Measurements from ENCODE around the gene NUP188.

The NUP188 gene, protein sequence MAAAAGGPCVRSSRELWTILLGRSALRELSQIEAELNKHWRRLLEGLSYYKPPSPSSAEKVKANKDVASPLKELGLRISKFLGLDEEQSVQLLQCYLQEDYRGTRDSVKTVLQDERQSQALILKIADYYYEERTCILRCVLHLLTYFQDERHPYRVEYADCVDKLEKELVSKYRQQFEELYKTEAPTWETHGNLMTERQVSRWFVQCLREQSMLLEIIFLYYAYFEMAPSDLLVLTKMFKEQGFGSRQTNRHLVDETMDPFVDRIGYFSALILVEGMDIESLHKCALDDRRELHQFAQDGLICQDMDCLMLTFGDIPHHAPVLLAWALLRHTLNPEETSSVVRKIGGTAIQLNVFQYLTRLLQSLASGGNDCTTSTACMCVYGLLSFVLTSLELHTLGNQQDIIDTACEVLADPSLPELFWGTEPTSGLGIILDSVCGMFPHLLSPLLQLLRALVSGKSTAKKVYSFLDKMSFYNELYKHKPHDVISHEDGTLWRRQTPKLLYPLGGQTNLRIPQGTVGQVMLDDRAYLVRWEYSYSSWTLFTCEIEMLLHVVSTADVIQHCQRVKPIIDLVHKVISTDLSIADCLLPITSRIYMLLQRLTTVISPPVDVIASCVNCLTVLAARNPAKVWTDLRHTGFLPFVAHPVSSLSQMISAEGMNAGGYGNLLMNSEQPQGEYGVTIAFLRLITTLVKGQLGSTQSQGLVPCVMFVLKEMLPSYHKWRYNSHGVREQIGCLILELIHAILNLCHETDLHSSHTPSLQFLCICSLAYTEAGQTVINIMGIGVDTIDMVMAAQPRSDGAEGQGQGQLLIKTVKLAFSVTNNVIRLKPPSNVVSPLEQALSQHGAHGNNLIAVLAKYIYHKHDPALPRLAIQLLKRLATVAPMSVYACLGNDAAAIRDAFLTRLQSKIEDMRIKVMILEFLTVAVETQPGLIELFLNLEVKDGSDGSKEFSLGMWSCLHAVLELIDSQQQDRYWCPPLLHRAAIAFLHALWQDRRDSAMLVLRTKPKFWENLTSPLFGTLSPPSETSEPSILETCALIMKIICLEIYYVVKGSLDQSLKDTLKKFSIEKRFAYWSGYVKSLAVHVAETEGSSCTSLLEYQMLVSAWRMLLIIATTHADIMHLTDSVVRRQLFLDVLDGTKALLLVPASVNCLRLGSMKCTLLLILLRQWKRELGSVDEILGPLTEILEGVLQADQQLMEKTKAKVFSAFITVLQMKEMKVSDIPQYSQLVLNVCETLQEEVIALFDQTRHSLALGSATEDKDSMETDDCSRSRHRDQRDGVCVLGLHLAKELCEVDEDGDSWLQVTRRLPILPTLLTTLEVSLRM (N-terminal part only)

GRCh38 chr9:128947527-128948301 lies at the start of gene NUP188, which contains the start of gene DOLK:
TSS of gene NUP188 (plus strand) at chr9:128947699. CDS start at chr9:128947720, 21 bp downstream.
TSS of gene DOLK (minus strand) at chr9:128947603. CDS start at chr9:128947303, 300 bp downstream.
- DNase-seq, result peak; percentile 100

DNA sequence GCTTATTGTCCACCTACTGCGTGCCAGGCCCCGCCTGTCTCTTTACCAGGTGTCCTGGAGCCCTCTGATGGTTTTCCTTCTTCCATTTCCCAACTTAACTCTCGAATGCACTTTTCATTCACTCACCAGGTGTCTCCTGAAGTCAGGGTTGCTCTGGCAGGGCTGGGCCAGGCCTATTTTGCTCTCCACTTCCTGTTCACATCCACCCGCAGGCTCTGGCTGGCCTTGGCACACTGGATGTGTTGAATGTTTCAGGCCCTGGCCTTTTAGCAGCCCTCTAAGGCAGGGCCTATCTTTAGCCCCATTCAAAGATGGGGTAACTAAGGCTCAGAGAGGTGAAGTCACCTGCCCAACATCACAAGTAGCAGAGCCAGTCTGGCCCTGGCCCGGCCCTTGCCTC lies 49.1 kb upstream of the NUP188 start:
- DNase-seq, result no peak

GRCh38 chr9:128898845-128899565 lies 48.5 kb upstream of the NUP188 start:
- DNase-seq, result no peak

DNA sequence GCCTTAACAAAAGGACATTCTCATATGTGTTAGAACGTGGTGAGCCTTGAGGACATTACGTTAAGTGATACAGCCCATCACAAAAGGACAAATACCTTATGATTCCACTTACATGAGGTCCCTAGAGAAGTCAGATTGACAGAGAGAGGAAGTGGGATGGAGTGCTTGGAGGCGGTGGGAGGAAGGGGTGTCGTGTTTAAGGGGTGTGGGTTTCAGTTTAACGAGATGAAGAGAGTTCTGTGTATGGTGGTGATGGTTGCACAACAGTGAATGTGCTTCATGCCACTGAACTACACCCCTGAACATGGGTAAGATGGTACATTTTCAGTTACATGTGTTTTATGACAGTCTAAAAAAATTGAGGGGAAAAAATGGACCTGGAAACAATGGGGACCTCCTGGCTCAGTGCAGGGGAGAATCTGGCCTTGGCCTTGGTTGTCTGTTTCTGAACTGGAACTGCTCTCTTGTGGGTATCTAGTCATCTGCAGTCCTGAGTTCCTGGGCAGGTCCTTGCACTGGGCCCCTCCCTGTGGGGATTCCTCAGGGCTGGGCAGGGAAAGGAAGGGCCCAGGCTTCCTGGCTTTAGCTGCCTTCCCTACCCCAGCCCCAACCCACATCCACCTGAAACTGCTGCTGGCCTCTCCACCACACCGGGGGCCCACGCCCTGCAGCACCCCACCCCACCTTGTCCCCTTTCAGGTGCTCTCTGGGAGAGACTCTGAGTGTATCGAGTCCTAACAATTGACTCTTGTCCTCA lies 47.8 kb upstream of the NUP188 start:
- DNase-seq, result no peak

- no peak for DNase-seq
These were observed 46.1 kb upstream of the NUP188 start for GRCh38 chr9:128901379-128901778.

GRCh38 chr9:128901822-128902221 lies 45.7 kb upstream of the NUP188 start:
- DNase-seq, result peak; percentile 64

DNA sequence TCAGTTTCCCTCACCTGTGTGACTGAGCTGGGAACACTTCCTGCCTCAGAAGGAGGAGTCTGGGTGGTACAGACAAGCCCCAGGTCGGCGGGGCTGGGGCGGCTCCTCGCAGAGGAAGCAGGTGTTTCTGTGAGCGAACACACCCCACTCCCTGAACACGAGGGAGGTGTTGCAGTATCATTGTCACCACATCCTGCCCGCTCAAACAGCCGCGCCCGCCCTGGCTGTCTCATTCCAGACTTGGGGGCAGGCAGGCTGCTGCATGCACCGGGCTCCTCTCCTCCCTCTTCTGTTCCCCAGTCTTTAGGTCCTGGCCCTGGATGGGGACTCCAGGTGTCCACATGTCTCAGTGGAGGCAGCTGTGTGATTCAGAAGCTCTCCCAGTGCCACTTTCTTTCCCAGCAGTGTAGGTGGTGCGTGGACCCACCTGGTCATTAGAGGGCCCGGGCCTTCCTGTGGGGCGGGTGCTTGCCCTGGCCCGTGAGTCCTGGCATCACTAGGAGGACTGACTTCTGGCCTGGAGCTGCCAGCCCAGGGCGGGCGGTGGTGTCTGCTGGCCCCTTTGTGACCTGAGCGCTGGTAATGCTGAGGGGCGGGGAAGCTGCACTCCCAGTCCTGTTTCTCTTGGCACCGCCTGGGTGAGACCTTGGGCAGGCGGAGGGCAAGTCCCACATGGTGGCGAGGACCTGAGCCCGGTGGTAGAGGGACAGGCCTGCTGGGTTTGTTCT lies 45.0 kb upstream of the NUP188 start:
- peak; percentile 91 for DNase-seq

DNA sequence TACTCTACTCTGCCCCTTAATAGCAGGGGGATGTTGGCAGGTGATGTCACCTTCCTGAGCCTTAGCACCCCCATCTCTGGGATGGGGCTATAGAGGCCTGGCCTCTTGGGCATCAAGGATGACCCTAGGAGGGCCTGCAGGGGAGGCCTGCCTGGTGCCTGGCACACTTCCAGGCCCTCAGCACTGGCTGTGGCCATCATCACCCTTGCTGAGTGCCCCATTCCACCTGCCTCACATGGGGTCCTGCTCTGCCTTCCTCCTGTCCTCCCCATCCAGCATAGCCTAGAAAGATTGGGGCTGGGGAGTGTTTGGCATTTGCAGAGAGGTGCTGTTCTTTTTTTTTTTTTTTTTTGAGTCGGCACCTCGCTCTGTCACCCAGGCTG lies 44.4 kb upstream of the NUP188 start:
- DNase-seq, result no peak

DNA sequence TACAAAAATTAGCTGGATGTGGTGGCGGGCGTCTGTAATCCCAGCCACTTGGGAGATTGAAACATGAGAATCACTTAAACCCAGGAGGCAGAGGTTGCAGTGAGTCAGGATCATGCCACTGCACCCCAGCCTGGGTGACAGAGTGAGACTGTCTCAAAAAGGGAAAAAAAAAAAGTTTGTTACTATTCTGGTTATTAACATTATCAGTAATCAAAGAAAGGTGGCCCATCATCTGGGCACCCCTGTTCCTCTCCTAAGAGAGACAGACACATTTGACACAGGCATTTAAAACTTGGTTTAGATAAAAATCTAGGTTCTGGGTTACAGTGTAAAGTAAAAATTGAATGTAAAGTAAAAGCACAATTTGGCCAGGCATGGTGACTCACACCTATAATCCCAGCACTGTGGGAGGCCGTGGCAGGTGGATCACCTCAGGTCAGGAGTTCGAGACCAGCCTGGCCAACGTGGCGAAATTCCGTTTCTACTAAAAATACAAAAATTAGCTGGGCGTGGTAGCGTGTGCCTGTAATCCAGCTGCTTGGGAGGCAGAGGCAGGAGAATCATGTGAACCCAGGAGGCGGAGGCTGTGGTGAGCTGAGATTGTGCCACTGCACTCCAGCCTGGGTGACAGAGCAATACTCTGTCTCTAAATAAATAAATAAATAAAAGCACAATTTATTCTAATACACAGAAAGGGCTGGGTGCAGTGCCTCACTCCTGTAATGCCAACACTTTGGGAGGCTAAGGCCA lies 43.5 kb upstream of the NUP188 start:
- DNase-seq, result no peak

DNA sequence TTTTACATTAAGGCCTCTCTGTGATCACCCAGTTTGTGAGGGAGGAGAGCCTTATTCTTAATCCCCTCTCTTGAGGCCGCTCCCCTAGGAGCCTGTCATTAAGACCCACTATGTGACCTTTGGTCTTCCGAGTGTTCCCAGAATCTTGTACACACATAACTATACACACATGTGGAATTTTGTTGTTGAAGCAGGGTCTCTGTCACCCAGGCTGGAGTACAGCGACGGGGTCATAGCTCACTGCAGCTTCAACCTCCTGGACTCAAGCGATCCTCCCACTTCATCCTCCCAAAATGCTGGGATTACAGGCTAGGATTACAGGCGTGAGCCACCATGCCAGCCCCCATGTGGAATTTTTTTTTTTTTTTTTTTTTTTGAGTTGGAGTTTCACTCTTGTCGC lies 41.5 kb upstream of the NUP188 start:
- no peak for DNase-seq

DNA sequence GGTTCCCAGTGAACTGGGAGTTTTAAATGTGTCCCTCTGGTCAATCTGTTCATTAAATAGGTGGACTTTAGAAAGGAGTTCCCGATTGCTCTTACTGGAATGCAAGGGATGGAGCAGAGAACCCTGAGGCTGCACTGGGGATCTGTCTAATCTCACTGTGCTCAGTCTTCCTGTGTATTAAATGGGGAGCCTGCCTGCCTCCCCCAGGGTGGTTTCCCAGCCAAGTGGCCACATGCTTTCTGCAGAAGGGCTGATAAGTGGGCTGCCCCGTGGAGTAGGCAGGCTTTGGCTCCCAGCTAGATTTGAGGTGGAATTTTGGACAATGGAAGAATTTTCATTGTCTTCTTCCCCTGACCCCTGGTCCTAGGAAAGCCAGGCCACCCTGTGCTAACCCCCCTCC lies 40.8 kb upstream of the NUP188 start:
- DNase-seq, result no peak

GRCh38 chr9:128908372-128908771 lies 39.1 kb upstream of the NUP188 start:
- no peak for DNase-seq

DNA sequence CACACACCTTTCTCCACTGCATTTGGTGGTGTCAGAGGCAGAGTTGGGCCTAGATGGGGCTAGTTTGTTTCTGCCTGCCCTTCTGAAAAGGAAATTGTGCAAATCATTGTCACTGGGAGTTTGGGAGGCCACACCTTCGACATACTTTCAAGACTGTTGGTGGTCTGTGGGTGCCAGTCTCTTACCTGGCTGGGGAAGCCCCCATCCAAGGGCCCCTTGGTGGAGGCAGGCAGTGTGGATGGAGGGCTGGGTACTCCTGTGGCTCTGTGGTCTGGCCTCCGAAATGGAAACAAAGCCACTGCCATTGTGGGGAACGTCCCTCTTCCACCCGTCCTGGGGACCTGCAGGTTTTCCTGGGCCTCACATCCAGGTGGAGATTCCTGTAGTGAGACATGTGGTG lies 37.6 kb upstream of the NUP188 start:
- no peak for DNase-seq

DNA sequence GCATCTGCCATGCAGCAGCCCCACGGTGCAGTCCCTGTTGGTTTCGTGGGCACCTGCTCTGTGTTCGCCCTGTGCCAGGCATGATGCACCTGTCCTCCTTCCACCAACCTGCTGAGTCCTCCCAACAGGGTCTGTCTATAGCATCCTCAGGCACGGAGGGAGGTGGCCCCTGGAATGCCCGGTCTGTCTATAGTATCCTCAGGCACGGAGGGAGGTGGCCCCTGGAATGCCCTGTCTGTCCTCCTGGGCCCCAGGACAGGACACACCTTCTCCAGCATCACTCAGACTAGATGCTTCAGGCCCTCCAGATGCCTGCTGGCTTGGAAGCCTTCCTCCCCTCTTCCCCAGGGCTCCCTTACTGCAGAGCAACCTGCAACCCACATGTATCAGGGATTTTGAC lies 36.6 kb upstream of the NUP188 start:
- DNase-seq, result no peak

DNA sequence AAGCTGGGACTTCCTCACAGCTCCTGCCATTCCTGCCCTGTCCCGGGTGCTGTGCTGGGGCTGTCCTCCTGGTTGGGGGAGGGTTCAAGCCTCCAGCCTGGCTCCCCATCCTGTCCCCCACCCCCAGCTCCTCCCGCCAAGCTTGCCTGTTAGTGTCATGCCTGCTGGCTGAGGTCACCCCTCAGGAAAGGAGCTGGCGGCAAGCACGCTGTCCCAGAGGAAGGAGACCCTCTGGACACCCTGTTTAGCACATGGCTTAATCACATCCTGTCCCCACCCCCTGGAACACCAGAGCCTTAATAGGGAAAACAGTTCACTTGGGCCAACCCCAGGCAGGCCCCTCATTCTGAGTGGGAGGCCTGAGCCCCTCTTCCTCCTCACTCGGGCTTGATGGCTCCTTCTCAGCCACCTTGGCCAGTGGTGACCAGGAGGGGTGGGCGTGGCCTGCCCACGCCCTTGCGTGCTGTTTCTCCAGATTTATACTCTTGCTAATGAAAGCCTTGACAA lies 35.9 kb upstream of the NUP188 start:
- DNase-seq, result no peak

DNA sequence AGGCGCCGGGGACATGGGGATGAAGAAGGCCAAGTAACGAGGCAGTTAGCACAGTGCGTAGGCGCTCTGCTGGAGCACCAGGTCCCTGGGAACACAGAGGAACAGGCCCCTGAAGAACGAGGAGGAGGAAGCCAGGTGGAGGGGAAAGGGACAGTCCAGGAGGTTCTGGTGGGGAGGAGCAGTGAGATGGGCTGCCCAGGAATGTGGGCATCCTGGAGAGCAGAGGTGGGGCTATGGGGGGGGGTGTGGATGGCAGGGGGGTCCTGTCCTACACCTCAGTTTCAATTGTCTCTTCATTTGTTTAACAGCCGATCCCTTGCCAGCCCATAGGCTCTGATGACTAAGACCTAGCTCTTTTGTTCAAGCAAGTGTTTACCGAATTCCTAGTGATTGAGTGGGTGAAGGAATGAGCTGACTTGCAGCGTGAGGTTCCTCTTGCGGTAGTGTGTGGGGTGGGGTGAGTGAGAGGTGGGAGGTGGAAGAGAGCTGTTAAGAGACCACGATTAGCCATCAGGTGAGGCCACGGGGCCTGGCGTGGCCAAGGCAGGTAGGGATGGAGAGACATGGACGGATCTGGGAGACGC lies 35.1 kb upstream of the NUP188 start:
- no peak for DNase-seq

DNA sequence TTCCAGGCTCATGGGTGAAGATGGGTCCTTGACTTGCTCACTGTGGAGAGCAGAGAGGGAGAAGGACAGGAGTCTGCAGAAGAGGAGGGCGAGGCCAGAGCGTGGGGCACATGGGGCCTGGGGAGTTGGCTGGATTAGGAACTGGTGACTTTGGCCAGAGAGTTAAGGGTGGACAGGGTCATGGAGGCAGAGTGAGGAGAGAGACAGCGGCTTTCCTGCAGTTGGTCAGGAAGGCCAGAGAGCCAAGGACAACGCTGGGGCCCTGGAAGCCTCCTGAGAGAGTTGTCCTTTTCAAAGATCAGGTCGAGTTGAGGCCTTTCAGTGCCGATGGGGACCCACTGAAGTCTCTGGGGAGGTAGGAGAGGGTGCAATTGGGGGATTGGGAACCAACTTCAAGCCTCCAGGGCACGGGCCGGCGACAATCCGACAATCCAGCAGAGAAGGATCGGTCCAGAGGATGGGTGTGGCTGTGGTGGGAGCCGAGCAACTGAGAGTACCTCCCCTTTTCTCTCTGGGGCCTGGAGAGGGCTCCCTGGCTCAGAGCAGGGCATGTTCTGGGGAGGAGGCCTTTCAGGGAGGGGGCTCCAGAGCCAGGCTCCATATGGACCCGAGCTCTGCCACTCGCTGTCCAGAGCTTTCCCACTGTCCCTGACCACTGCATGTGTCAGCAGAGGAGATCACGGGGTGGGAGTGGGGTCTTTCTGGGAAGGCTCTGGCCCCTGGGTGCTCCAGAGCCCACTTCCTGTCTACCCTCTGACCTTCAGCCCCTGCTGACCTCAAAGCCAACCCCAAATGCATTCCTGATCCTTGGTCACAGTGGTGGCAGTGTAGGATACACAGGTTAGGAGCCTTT lies 34.2 kb upstream of the NUP188 start:
- DNase-seq, result no peak

Data from activated CD8-positive, alpha-beta memory T cell treated with anti-CD3 and anti-CD28 coated beads for 24 hours (primary cell).